22Rv1 (cell line): ENCODE measurements around the gene ZNF438.

Source experiments
- ZFX ChIP-seq: fragments of 450-650 bp; IDR thresholded peaks from 2 replicates; pipeline ENCODE4 v1.6.1; 2017; ENCODE audit warnings: antibody characterized with exemption, borderline replicate concordance
- TF ChIP-seq, protein P1 (sequence below): fragments of 450-650 bp; IDR thresholded peaks from 2 replicates; pipeline ENCODE4 v1.5.1; 2017; ENCODE audit warnings: mild to moderate bottlenecking

GRCh38 chr10:30870896-30871295, 160.8 kb downstream of the ZNF438 start:
- TF ChIP-seq, protein P1, sequence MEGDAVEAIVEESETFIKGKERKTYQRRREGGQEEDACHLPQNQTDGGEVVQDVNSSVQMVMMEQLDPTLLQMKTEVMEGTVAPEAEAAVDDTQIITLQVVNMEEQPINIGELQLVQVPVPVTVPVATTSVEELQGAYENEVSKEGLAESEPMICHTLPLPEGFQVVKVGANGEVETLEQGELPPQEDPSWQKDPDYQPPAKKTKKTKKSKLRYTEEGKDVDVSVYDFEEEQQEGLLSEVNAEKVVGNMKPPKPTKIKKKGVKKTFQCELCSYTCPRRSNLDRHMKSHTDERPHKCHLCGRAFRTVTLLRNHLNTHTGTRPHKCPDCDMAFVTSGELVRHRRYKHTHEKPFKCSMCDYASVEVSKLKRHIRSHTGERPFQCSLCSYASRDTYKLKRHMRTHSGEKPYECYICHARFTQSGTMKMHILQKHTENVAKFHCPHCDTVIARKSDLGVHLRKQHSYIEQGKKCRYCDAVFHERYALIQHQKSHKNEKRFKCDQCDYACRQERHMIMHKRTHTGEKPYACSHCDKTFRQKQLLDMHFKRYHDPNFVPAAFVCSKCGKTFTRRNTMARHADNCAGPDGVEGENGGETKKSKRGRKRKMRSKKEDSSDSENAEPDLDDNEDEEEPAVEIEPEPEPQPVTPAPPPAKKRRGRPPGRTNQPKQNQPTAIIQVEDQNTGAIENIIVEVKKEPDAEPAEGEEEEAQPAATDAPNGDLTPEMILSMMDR: no peak
- no peak for TF ChIP-seq ZFX
